ENCODE results near the gene MTHFSD.

The MTHFSD gene

DNA sequence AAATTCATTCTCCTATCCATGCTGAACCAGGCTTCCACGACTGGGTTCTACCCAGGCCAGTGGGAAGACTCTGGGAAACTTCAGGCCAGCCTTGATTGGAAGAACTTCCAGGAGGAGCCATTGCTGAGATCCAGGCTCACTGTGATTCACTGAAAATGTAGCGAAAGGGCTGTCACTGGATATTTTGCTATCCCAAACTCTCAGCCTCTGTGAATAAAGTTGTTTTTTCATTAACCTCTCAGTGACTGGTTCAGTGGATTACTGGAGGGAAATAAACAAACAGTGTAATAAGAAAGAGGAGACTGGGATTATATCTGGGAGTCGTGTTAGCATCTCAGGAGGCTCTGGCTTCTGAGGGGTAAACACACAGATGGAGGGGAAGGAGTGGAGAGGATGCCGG, 26.4 kb upstream of the MTHFSD start:
- TF ChIP-seq CTCF (conservative IDR thresholded peaks at IDR 0.05; ENCODE audit: low read depth, low read length): no peak
- DNase-seq (ENCODE audit: low read depth): peak; percentile 52
- peak overlapping the region; percentile 22 for H3K4me3 ChIP-seq (ENCODE audit: low read depth, low read length)

DNA sequence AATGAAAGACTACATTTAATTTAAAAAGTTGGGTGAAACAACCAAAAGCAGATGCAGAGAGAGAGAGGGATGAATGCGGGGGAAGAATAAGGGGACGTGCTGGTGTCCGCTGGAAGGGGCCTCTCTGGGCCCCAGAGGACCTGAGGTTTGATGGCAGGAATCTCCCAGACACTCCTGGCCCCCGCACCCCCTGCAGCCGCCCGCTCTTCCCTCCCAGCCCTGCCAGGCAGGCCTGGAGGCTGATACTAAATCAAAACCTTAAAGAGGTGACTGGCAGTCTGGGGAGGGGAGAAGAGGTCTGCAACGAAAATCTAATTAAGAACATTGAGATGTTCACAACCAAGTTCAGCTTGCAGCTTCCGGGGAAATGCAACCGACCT, 25.7 kb upstream of the MTHFSD start:
- peak overlapping the region; percentile 29 for H3K4me3 ChIP-seq (ENCODE audit: low read depth, low read length)
- no peak for TF ChIP-seq CTCF (conservative IDR thresholded peaks at IDR 0.05; ENCODE audit: low read depth, low read length)
- DNase-seq (ENCODE audit: low read depth): peak; percentile 42

DNA sequence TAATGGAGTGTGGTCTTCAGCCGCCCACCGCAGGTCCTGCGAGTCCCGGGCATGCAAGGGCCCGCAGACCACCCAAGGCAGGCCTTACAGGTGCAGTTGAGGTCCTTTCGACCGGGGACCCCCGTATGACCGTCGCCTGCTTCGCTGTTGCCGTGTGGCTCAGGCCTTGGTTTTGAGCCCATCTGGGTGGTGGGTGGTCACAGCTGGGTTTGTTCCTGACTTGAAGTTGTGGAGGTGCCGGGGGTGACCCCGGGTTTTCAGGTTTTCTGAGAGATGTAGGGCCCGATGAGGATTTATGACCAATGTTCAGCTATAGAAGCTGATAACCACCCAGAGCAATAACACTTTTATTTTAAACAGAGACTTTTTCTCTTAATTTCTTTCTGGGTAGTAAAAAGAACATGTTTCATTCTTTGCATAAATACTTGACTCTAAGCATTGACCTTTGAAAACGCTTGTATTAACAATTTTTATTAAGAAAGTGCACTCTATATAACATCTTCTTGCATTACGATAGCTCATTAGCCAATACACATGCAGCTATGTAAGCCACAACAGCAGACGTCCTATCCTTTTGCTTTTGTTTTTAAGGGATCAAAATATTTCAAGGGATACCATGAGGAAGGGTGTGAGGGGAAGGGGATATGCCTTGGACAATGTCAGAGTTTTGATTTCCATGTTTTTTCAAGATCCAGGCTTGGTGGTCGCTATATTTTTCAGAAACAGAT, 25.2 kb upstream of the MTHFSD start:
- DNase-seq (ENCODE audit: low read depth): peak; percentile 75
- TF ChIP-seq CTCF (conservative IDR thresholded peaks at IDR 0.05; ENCODE audit: low read depth, low read length): no peak
- H3K4me3 ChIP-seq (ENCODE audit: low read depth, low read length): peak overlapping the region; percentile 53

- peak overlapping the region; percentile 53 for H3K4me3 ChIP-seq (ENCODE audit: low read depth, low read length)
- DNase-seq (ENCODE audit: low read depth): peak; percentile 52
- no peak for TF ChIP-seq CTCF (conservative IDR thresholded peaks at IDR 0.05; ENCODE audit: low read depth, low read length)
Measured at GRCh38 chr16:86579268-86580062, 24.4 kb upstream of the MTHFSD start.

GRCh38 chr16:86578611-86579267, 23.7 kb upstream of the MTHFSD start:
- DNase-seq (ENCODE audit: low read depth): peak; percentile 73
- peak overlapping the region; percentile 53 for H3K4me3 ChIP-seq (ENCODE audit: low read depth, low read length)
- no peak for TF ChIP-seq CTCF (conservative IDR thresholded peaks at IDR 0.05; ENCODE audit: low read depth, low read length)

- TF ChIP-seq CTCF (conservative IDR thresholded peaks at IDR 0.05; ENCODE audit: low read depth, low read length): no peak
- peak; percentile 86 for DNase-seq (ENCODE audit: low read depth)
- peak within 1 kb of the TSS; percentile 64 for H3K4me3 ChIP-seq (ENCODE audit: low read depth, low read length)
Measured at GRCh38 chr16:86578061-86578599, 23.1 kb upstream of the MTHFSD start, which contains the start of gene FOXL1. Gene FOXL1 (plus strand): TSS chr16:86578549. CDS start chr16:86578724, 175 bp downstream.

Data from choroid plexus epithelial cell (primary cell).